WTC11 (cell line): ENCODE data around the gene DCUN1D1. TPM values are rescaled to one million over a fixed set of nuclear protein-coding genes. Genes with fewer than 3 reads are reported as not detected.

Experiments used
- ATAC-seq: fragments of 200-7000 bp; cut with Tn5 transposase; 2 replicates; pipeline ENCODE4 v1.10.0; 2021; ENCODE audit warnings: mild to moderate bottlenecking, moderate library complexity
- CTCF ChIA-PET: fragments of 300-600 bp; sonication (Branson Sonifier 250); formaldehyde crosslinking; loops from one replicate; lab custom pipeline; 2021; ENCODE audit warnings: antibody characterized with exemption; lab: Charles Lee
- POLR2A ChIA-PET: fragments of 350-600 bp; sonication (Branson Sonifier 250); formaldehyde crosslinking; loops from one replicate; lab custom pipeline; 2021; ENCODE audit warnings: antibody characterized with exemption; lab: Charles Lee
- DNase-seq: peaks from one replicate; pipeline ENCODE4 v3.0.0; 2021; ENCODE audit warnings: low spot score
- H3K27ac Mint-ChIP-seq: 2 replicates; pipeline ENCODE4 v1.8.0; 2021; ENCODE audit warnings: mixed read lengths
- H3K27me3 Mint-ChIP-seq: 2 replicates; pipeline ENCODE4 v1.8.0; 2021; ENCODE audit warnings: low read depth, mild to moderate bottlenecking, moderate library complexity, mixed read lengths
- H3K36me3 Mint-ChIP-seq: 2 replicates; pipeline ENCODE4 v1.8.0; 2021; ENCODE audit warnings: mixed read lengths
- H3K4me1 Mint-ChIP-seq: 2 replicates; pipeline ENCODE4 v1.8.0; 2022; ENCODE audit warnings: mixed read lengths
- H3K4me3 Mint-ChIP-seq: 2 replicates; pipeline ENCODE4 v1.8.0; 2021; ENCODE audit warnings: mild to moderate bottlenecking, moderate library complexity, mixed read lengths
- H3K9me3 Mint-ChIP-seq: 2 replicates; pipeline ENCODE4 v1.8.0; 2021; ENCODE audit warnings: mixed read lengths
- ELF4 ChIP-seq: sonication (generic); formaldehyde crosslinking; IDR thresholded peaks from 2 replicates; pipeline ENCODE4 v1.8.1; 2022; ENCODE audit warnings: low read depth, mild to moderate bottlenecking, moderate library complexity, missing genetic modification reagents
- GABPB1 ChIP-seq: sonication (generic); formaldehyde crosslinking; IDR thresholded peaks from 2 replicates; pipeline ENCODE4 v1.8.1; 2023; ENCODE audit warnings: mild to moderate bottlenecking, missing genetic modification reagents
- GRHL2 ChIP-seq: fragments of 250-450 bp; sonication (Bioruptor Pico); IDR thresholded peaks from 2 replicates; pipeline ENCODE4 v1.8.0; 2022; ENCODE audit warnings: mild to moderate bottlenecking, moderate library complexity; ENCODE audit not compliant: insufficient replicate concordance, severe bottlenecking
- JAZF1 ChIP-seq: fragments of 250-450 bp; sonication (Bioruptor Pico); IDR thresholded peaks from 2 replicates; pipeline ENCODE4 v1.9.0; 2021; ENCODE audit warnings: moderate library complexity, mild to moderate bottlenecking, inconsistent platforms
- KAT7 ChIP-seq: sonication (generic); formaldehyde crosslinking; IDR thresholded peaks from 2 replicates; pipeline ENCODE4 v1.8.1; 2023; ENCODE audit warnings: missing genetic modification reagents, mild to moderate bottlenecking, borderline replicate concordance
- NFYB ChIP-seq: sonication (generic); formaldehyde crosslinking; conservative IDR thresholded peaks from 2 replicates; pipeline ENCODE4 v1.8.0; 2022; ENCODE audit warnings: low read depth, missing genetic modification reagents
- RELA ChIP-seq: sonication (generic); formaldehyde crosslinking; IDR thresholded peaks from 2 replicates; pipeline ENCODE4 v1.8.1; 2022; ENCODE audit warnings: missing genetic modification reagents, mild to moderate bottlenecking, borderline replicate concordance
- SOX15 ChIP-seq: fragments of 250-450 bp; sonication (Bioruptor Pico); IDR thresholded peaks from 2 replicates; pipeline ENCODE4 v1.9.0; 2021; ENCODE audit warnings: mild to moderate bottlenecking
- TEAD4 ChIP-seq: sonication (generic); formaldehyde crosslinking; IDR thresholded peaks from 2 replicates; pipeline ENCODE4 v1.8.0; 2022; ENCODE audit warnings: mild to moderate bottlenecking, missing genetic modification reagents
- ZNF416 ChIP-seq: fragments of 250-450 bp; sonication (Bioruptor Pico); IDR thresholded peaks from 2 replicates; pipeline ENCODE4 v1.9.0; 2021; ENCODE audit warnings: mild to moderate bottlenecking, inconsistent platforms
- total RNA-seq: library from RNA; stranded (reverse); gene quantifications from 3 replicates; pipeline ENCODE4 v1.2.3, GENCODE V29; 2021
- TF ChIP-seq, protein P1 (sequence below): sonication (generic); formaldehyde crosslinking; IDR thresholded peaks from 2 replicates; pipeline ENCODE4 v1.8.0; 2022; ENCODE audit warnings: mild to moderate bottlenecking, missing genetic modification reagents
- TF ChIP-seq, protein P2 (sequence below): sonication (generic); formaldehyde crosslinking; IDR thresholded peaks from 2 replicates; pipeline ENCODE4 v1.8.0; 2022; ENCODE audit warnings: mild to moderate bottlenecking, missing genetic modification reagents
- TF ChIP-seq, protein P3 (sequence below): sonication (generic); formaldehyde crosslinking; IDR thresholded peaks from 2 replicates; pipeline ENCODE4 v1.8.1; 2022; ENCODE audit warnings: low read depth, mild to moderate bottlenecking, moderate library complexity, missing genetic modification reagents, borderline replicate concordance
- TF ChIP-seq, protein P4 (sequence below): sonication (generic); formaldehyde crosslinking; IDR thresholded peaks from 2 replicates; pipeline ENCODE4 v1.8.1; 2022; ENCODE audit warnings: mild to moderate bottlenecking, moderate library complexity, missing genetic modification reagents
- TF ChIP-seq, protein P5 (sequence below): sonication (generic); formaldehyde crosslinking; IDR thresholded peaks from 2 replicates; pipeline ENCODE4 v1.8.1; 2022; ENCODE audit warnings: mild to moderate bottlenecking, missing genetic modification reagents, moderate library complexity, borderline replicate concordance
- TF ChIP-seq, protein P6 (sequence below): sonication (generic); formaldehyde crosslinking; IDR thresholded peaks from 2 replicates; pipeline ENCODE4 v1.8.0; 2022; ENCODE audit warnings: missing genetic modification reagents
- TF ChIP-seq, protein P7 (sequence below): fragments of 250-450 bp; sonication (Bioruptor Pico); IDR thresholded peaks from 2 replicates; pipeline ENCODE4 v1.8.0; 2021; ENCODE audit warnings: mild to moderate bottlenecking
- TF ChIP-seq, protein P8 (sequence below): sonication (generic); formaldehyde crosslinking; IDR thresholded peaks from 2 replicates; pipeline ENCODE4 v1.8.1; 2023; ENCODE audit warnings: mild to moderate bottlenecking, missing genetic modification reagents, moderate library complexity

The DCUN1D1 gene
- total RNA-seq, 1 experiment from 2014 or later, result 64.5 TPM

DNA sequence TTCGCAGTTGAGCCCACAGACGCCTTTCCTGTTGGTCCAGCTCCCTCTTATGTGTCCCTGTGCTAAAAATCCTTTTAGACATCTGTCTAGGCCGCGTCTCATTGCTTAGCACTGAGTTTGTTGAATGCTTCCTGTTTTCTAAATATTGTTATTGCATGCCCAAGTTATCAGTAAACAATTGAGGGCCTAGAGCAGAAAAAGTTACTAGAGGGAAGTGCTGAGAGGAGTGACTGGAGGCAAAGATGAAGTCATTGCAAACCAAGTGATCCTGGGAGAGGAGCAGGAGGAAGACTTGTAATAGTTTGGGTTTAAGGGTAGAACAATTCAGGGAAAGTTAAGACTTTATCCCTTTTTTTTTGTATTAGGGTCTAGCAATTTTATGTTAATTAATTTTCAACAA lies 88.1 kb downstream of the DCUN1D1 start:
- Mint-ChIP-seq H3K27ac (no peak overlapping the region), H3K4me1 (no peaks in the 10 kb centered on the region), H3K9me3 (no peaks in the 10 kb centered on the region), H3K4me3 (no peak overlapping the region), H3K27me3 (no peaks in the 10 kb centered on the region), H3K36me3 (no peaks in the 10 kb centered on the region)
- TF ChIP-seq JAZF1 (CRISPR knock-in tag) (no peak), GRHL2 (CRISPR knock-in tag) (no peak), SOX15 (CRISPR knock-in tag) (no peak), GABPB1 (CRISPR knock-in tag) (no peak), NFYB (CRISPR knock-in tag) (no peak), TEAD4 (no peak), KAT7 (CRISPR knock-in tag) (no peak), ELF4 (CRISPR knock-in tag) (no peak), ZNF416 (CRISPR knock-in tag) (no peak), RELA (CRISPR knock-in tag) (no peak)
- TF ChIP-seq, protein P1, sequence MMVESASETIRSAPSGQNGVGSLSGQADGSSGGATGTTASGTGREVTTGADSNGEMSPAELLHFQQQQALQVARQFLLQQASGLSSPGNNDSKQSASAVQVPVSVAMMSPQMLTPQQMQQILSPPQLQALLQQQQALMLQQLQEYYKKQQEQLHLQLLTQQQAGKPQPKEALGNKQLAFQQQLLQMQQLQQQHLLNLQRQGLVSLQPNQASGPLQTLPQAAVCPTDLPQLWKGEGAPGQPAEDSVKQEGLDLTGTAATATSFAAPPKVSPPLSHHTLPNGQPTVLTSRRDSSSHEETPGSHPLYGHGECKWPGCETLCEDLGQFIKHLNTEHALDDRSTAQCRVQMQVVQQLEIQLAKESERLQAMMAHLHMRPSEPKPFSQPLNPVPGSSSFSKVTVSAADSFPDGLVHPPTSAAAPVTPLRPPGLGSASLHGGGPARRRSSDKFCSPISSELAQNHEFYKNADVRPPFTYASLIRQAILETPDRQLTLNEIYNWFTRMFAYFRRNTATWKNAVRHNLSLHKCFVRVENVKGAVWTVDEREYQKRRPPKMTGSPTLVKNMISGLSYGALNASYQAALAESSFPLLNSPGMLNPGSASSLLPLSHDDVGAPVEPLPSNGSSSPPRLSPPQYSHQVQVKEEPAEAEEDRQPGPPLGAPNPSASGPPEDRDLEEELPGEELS (CRISPR knock-in tag), result no peak
- TF ChIP-seq, protein P2, sequence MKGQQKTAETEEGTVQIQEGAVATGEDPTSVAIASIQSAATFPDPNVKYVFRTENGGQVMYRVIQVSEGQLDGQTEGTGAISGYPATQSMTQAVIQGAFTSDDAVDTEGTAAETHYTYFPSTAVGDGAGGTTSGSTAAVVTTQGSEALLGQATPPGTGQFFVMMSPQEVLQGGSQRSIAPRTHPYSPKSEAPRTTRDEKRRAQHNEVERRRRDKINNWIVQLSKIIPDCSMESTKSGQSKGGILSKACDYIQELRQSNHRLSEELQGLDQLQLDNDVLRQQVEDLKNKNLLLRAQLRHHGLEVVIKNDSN, result no peak
- TF ChIP-seq, protein P3, sequence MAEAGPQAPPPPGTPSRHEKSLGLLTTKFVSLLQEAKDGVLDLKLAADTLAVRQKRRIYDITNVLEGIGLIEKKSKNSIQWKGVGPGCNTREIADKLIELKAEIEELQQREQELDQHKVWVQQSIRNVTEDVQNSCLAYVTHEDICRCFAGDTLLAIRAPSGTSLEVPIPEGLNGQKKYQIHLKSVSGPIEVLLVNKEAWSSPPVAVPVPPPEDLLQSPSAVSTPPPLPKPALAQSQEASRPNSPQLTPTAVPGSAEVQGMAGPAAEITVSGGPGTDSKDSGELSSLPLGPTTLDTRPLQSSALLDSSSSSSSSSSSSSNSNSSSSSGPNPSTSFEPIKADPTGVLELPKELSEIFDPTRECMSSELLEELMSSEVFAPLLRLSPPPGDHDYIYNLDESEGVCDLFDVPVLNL (CRISPR knock-in tag), result no peak
- TF ChIP-seq, protein P4, sequence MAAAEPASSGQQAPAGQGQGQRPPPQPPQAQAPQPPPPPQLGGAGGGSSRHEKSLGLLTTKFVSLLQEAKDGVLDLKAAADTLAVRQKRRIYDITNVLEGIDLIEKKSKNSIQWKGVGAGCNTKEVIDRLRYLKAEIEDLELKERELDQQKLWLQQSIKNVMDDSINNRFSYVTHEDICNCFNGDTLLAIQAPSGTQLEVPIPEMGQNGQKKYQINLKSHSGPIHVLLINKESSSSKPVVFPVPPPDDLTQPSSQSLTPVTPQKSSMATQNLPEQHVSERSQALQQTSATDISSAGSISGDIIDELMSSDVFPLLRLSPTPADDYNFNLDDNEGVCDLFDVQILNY (CRISPR knock-in tag), result no peak
- TF ChIP-seq, protein P5, sequence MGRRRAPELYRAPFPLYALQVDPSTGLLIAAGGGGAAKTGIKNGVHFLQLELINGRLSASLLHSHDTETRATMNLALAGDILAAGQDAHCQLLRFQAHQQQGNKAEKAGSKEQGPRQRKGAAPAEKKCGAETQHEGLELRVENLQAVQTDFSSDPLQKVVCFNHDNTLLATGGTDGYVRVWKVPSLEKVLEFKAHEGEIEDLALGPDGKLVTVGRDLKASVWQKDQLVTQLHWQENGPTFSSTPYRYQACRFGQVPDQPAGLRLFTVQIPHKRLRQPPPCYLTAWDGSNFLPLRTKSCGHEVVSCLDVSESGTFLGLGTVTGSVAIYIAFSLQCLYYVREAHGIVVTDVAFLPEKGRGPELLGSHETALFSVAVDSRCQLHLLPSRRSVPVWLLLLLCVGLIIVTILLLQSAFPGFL (CRISPR knock-in tag), result no peak
- TF ChIP-seq, protein P6, sequence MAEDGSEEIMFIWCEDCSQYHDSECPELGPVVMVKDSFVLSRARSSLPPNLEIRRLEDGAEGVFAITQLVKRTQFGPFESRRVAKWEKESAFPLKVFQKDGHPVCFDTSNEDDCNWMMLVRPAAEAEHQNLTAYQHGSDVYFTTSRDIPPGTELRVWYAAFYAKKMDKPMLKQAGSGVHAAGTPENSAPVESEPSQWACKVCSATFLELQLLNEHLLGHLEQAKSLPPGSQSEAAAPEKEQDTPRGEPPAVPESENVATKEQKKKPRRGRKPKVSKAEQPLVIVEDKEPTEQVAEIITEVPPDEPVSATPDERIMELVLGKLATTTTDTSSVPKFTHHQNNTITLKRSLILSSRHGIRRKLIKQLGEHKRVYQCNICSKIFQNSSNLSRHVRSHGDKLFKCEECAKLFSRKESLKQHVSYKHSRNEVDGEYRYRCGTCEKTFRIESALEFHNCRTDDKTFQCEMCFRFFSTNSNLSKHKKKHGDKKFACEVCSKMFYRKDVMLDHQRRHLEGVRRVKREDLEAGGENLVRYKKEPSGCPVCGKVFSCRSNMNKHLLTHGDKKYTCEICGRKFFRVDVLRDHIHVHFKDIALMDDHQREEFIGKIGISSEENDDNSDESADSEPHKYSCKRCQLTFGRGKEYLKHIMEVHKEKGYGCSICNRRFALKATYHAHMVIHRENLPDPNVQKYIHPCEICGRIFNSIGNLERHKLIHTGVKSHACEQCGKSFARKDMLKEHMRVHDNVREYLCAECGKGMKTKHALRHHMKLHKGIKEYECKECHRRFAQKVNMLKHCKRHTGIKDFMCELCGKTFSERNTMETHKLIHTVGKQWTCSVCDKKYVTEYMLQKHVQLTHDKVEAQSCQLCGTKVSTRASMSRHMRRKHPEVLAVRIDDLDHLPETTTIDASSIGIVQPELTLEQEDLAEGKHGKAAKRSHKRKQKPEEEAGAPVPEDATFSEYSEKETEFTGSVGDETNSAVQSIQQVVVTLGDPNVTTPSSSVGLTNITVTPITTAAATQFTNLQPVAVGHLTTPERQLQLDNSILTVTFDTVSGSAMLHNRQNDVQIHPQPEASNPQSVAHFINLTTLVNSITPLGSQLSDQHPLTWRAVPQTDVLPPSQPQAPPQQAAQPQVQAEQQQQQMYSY (CRISPR knock-in tag), result no peak
- TF ChIP-seq, protein P7, sequence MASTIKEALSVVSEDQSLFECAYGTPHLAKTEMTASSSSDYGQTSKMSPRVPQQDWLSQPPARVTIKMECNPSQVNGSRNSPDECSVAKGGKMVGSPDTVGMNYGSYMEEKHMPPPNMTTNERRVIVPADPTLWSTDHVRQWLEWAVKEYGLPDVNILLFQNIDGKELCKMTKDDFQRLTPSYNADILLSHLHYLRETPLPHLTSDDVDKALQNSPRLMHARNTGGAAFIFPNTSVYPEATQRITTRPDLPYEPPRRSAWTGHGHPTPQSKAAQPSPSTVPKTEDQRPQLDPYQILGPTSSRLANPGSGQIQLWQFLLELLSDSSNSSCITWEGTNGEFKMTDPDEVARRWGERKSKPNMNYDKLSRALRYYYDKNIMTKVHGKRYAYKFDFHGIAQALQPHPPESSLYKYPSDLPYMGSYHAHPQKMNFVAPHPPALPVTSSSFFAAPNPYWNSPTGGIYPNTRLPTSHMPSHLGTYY (CRISPR knock-in tag), result no peak
- TF ChIP-seq, protein P8, sequence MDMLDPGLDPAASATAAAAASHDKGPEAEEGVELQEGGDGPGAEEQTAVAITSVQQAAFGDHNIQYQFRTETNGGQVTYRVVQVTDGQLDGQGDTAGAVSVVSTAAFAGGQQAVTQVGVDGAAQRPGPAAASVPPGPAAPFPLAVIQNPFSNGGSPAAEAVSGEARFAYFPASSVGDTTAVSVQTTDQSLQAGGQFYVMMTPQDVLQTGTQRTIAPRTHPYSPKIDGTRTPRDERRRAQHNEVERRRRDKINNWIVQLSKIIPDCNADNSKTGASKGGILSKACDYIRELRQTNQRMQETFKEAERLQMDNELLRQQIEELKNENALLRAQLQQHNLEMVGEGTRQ, result no peak
- DNase-seq, result no peak
- ChIA-PET CTCF (no interaction called here), POLR2A (no interaction called here)
- no peak for ATAC-seq
